ENCODE measurements around the gene CCDC136. TPM values are rescaled to one million over a fixed set of nuclear protein-coding genes. Genes with fewer than 3 reads are reported as not detected.

Gene CCDC136
- total RNA-seq, 1 donor: 7.2 TPM

DNA sequence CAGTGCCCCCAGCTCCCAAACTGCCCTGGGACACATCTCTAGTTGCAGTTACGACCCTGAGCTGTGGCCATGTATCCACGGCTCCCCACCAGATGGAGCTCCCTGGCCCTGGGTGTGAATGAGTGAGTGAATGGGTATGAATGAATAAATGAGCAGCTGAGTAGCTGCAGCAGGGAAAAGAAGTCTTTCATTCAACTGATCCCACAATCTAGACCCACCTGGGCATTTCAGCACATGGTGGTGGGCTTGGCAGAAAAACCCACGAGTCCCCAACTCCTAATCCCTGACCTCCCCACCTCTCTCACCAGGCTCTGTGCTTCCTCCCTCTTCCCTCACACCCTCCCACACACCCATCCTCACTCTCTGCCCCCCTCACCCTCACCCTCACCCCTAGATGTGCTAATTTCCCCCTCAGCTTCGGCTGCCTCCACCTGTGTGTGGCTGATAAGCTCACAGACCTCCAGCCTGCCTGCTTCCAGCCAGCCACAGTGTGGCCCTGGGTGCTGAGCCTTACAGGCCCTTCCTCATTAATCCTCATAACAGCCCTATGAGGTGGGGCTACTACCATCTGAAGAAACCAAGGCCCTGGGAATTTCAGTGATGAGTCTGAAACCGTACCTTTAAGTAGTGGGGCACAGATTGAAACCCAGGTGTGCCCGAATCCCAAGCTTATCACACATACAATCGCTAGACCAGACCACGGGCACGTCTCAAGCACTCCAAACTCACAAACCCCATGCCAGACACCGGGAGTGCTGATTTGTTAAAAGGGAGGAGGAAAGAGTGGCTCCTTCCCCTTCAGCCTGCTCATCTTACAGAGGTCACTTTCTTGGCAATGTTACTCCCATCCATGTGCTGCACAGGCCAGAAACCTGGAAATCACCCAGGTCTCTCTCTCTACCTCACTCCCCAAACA lies 68.6 kb downstream of the CCDC136 start:
- H3K4me2 ChIP-seq (ENCODE audit: insufficient read depth, low read length): no peak overlapping the region
- TF ChIP-seq, protein P1, sequence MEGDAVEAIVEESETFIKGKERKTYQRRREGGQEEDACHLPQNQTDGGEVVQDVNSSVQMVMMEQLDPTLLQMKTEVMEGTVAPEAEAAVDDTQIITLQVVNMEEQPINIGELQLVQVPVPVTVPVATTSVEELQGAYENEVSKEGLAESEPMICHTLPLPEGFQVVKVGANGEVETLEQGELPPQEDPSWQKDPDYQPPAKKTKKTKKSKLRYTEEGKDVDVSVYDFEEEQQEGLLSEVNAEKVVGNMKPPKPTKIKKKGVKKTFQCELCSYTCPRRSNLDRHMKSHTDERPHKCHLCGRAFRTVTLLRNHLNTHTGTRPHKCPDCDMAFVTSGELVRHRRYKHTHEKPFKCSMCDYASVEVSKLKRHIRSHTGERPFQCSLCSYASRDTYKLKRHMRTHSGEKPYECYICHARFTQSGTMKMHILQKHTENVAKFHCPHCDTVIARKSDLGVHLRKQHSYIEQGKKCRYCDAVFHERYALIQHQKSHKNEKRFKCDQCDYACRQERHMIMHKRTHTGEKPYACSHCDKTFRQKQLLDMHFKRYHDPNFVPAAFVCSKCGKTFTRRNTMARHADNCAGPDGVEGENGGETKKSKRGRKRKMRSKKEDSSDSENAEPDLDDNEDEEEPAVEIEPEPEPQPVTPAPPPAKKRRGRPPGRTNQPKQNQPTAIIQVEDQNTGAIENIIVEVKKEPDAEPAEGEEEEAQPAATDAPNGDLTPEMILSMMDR (IDR thresholded peaks at IDR 0.05; ENCODE audit: extremely low read depth, low read depth, low read length): peak; percentile 28
- H3K4me1 ChIP-seq (ENCODE audit: insufficient read depth, low read length): peaks cover 12% of the 10 kb centered on the region
- H3K36me3 ChIP-seq (ENCODE audit: insufficient read depth, low read length): peaks cover 44% of the 10 kb centered on the region
- no peaks in the 10 kb centered on the region for H3K27me3 ChIP-seq (ENCODE audit: insufficient read depth, low read length)
- no peak overlapping the region for H2AFZ ChIP-seq (ENCODE audit: low read length)
- H3K27ac ChIP-seq (ENCODE audit: low read depth, low read length): no peak overlapping the region
- H3K4me3 ChIP-seq (ENCODE audit: insufficient read depth, low read length): no peak overlapping the region
- H4K20me1 ChIP-seq (ENCODE audit: insufficient read depth, low read length): peaks cover 25% of the 10 kb centered on the region
- H3K79me2 ChIP-seq (ENCODE audit: insufficient read depth, low read length): peaks cover 25% of the 10 kb centered on the region
- no peaks in the 10 kb centered on the region for H3K9me3 ChIP-seq (ENCODE audit: low read depth, low read length)
- DNase-seq (ENCODE audit: insufficient read length, low spot score, missing footprints): peak; percentile 90

DNA sequence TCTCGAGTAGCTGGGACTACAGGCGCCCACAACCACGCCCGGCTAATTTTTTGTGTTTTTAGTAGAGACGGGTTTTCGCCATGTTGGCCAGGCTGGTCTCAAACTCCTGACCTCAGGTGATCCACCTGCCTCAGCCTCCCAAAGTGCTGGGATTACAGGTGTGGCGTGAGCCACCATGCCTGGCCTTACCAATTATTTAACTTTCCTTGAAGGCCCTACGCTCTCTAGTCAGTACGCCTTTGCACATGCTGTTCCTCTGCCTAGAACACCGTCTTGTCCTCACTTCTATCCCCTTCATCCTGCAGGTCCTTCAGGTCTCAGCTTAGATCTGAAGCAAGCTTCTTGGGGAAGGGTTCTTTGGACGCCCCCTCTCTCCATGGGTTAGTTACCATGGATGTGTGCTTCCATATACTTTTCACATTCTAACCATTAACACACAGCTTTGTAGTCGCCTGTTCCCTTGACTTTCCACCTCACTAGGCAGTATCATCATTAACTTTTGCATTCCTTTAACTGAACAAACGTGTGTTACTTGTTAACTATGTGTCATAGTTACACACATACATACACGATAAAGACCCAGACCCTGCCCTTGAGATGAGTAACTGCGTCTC lies 70.3 kb downstream of the CCDC136 start:
- H3K4me3 ChIP-seq (ENCODE audit: insufficient read depth, low read length): peak overlapping the region; percentile 98
- H3K4me1 ChIP-seq (ENCODE audit: insufficient read depth, low read length): peaks cover 12% of the 10 kb centered on the region
- TF ChIP-seq, protein P1 (IDR thresholded peaks at IDR 0.05; ENCODE audit: extremely low read depth, low read depth, low read length): no peak
- DNase-seq (ENCODE audit: insufficient read length, low spot score, missing footprints): no peak
- no peaks in the 10 kb centered on the region for H3K27me3 ChIP-seq (ENCODE audit: insufficient read depth, low read length)
- H2AFZ ChIP-seq (ENCODE audit: low read length): peak overlapping the region; percentile 92
- H4K20me1 ChIP-seq (ENCODE audit: insufficient read depth, low read length): peaks cover 20% of the 10 kb centered on the region
- H3K79me2 ChIP-seq (ENCODE audit: insufficient read depth, low read length): peaks cover 26% of the 10 kb centered on the region
- peak overlapping the region; percentile 65 for H3K27ac ChIP-seq (ENCODE audit: low read depth, low read length)
- H3K9me3 ChIP-seq (ENCODE audit: low read depth, low read length): no peaks in the 10 kb centered on the region
- peaks cover 33% of the 10 kb centered on the region for H3K36me3 ChIP-seq (ENCODE audit: insufficient read depth, low read length)
- peak overlapping the region; percentile 100 for H3K4me2 ChIP-seq (ENCODE audit: insufficient read depth, low read length)

GRCh38 chr7:128862571-128863432 lies 71.0 kb downstream of the CCDC136 start, which contains the start of gene ATP6V1F:
TSS of gene ATP6V1F (plus strand) at chr7:128862856. CDS start at chr7:128862905, 49 bp downstream.
- H2AFZ ChIP-seq (ENCODE audit: low read length): peak within 1 kb of the TSS; percentile 92

More at GRCh38 chr7:128862571-128863432, 71.0 kb downstream of the CCDC136 start, which contains the start of gene ATP6V1F:
- TF ChIP-seq, protein P1 (IDR thresholded peaks at IDR 0.05; ENCODE audit: extremely low read depth, low read depth, low read length): no peak
- H3K27ac ChIP-seq (ENCODE audit: low read depth, low read length): peak within 1 kb of the TSS; percentile 87
- peaks cover 12% of the 10 kb centered on the region for H3K4me1 ChIP-seq (ENCODE audit: insufficient read depth, low read length)
- peak within 1 kb of the TSS; percentile 100 for H3K4me2 ChIP-seq (ENCODE audit: insufficient read depth, low read length)
- no peaks in the 10 kb centered on the region for H3K27me3 ChIP-seq (ENCODE audit: insufficient read depth, low read length)
- peak; percentile 100 for DNase-seq (ENCODE audit: insufficient read length, low spot score, missing footprints)
- peaks cover 24% of the 10 kb centered on the region for H4K20me1 ChIP-seq (ENCODE audit: insufficient read depth, low read length)
- H3K36me3 ChIP-seq (ENCODE audit: insufficient read depth, low read length): peaks cover 32% of the 10 kb centered on the region
- H3K79me2 ChIP-seq (ENCODE audit: insufficient read depth, low read length): peaks cover 26% of the 10 kb centered on the region
- no peaks in the 10 kb centered on the region for H3K9me3 ChIP-seq (ENCODE audit: low read depth, low read length)
- H3K4me3 ChIP-seq (ENCODE audit: insufficient read depth, low read length): peak within 1 kb of the TSS; percentile 98

Data from osteoblast (primary cell).